Measurements from ENCODE around the gene TNFRSF19.

Gene TNFRSF19

DNA sequence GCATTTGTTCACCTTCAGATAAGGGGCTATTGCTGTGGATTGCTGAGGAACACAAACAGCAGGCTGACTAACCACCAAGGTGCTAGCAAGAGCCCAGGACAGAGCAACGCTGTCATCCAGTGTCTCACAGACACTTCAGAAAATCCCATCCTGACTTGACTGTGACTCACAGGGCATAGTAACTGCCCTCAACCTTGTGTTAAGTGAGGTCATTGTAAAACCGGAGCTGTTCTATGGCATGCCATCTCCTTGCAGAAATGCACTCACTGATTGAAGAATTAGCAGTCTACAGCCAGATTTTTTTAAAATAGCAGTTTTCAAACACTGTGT, 51.1 kb downstream of the TNFRSF19 start:
- TF ChIP-seq OSR1 (CRISPR knock-in tag; IDR thresholded peaks at IDR 0.05) (no peak), SNAI2 (CRISPR knock-in tag; IDR thresholded peaks at IDR 0.05) (no peak), ZNF8 (CRISPR knock-in tag; IDR thresholded peaks at IDR 0.05) (no peak), ZFP30 (CRISPR knock-in tag; IDR thresholded peaks at IDR 0.05) (no peak), ZC3H10 (CRISPR knock-in tag; IDR thresholded peaks at IDR 0.05) (no peak), ZNF565 (CRISPR knock-in tag; conservative IDR thresholded peaks at IDR 0.05; ENCODE audit: low read depth) (no peak), ARNTL (CRISPR knock-in tag; IDR thresholded peaks at IDR 0.05; ENCODE audit: borderline replicate concordance, low read depth) (no peak), ZFP3 (CRISPR knock-in tag; IDR thresholded peaks at IDR 0.05) (no peak), PPARA (CRISPR knock-in tag; IDR thresholded peaks at IDR 0.05; ENCODE audit: borderline replicate concordance) (no peak), TOX (CRISPR knock-in tag; IDR thresholded peaks at IDR 0.05; ENCODE audit: borderline replicate concordance) (no peak), ISL1 (CRISPR knock-in tag; IDR thresholded peaks at IDR 0.05) (no peak)
- TF ChIP-seq, protein P1, sequence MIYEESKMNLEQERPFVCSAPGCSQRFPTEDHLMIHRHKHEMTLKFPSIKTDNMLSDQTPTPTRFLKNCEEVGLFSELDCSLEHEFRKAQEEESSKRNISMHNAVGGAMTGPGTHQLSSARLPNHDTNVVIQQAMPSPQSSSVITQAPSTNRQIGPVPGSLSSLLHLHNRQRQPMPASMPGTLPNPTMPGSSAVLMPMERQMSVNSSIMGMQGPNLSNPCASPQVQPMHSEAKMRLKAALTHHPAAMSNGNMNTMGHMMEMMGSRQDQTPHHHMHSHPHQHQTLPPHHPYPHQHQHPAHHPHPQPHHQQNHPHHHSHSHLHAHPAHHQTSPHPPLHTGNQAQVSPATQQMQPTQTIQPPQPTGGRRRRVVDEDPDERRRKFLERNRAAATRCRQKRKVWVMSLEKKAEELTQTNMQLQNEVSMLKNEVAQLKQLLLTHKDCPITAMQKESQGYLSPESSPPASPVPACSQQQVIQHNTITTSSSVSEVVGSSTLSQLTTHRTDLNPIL (CRISPR knock-in tag; IDR thresholded peaks at IDR 0.05; ENCODE audit: low read depth): no peak
- TF ChIP-seq, protein P2, sequence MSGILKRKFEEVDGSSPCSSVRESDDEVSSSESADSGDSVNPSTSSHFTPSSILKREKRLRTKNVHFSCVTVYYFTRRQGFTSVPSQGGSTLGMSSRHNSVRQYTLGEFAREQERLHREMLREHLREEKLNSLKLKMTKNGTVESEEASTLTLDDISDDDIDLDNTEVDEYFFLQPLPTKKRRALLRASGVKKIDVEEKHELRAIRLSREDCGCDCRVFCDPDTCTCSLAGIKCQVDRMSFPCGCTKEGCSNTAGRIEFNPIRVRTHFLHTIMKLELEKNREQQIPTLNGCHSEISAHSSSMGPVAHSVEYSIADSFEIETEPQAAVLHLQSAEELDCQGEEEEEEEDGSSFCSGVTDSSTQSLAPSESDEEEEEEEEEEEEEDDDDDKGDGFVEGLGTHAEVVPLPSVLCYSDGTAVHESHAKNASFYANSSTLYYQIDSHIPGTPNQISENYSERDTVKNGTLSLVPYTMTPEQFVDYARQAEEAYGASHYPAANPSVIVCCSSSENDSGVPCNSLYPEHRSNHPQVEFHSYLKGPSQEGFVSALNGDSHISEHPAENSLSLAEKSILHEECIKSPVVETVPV (CRISPR knock-in tag; IDR thresholded peaks at IDR 0.05): no peak
- TF ChIP-seq, protein P3, sequence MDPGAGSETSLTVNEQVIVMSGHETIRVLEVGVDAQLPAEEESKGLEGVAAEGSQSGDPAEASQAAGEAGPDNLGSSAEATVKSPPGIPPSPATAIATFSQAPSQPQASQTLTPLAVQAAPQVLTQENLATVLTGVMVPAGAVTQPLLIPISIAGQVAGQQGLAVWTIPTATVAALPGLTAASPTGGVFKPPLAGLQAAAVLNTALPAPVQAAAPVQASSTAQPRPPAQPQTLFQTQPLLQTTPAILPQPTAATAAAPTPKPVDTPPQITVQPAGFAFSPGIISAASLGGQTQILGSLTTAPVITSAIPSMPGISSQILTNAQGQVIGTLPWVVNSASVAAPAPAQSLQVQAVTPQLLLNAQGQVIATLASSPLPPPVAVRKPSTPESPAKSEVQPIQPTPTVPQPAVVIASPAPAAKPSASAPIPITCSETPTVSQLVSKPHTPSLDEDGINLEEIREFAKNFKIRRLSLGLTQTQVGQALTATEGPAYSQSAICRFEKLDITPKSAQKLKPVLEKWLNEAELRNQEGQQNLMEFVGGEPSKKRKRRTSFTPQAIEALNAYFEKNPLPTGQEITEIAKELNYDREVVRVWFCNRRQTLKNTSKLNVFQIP (CRISPR knock-in tag; IDR thresholded peaks at IDR 0.05; ENCODE audit: borderline replicate concordance, low read depth): no peak
- TF ChIP-seq, protein P4, sequence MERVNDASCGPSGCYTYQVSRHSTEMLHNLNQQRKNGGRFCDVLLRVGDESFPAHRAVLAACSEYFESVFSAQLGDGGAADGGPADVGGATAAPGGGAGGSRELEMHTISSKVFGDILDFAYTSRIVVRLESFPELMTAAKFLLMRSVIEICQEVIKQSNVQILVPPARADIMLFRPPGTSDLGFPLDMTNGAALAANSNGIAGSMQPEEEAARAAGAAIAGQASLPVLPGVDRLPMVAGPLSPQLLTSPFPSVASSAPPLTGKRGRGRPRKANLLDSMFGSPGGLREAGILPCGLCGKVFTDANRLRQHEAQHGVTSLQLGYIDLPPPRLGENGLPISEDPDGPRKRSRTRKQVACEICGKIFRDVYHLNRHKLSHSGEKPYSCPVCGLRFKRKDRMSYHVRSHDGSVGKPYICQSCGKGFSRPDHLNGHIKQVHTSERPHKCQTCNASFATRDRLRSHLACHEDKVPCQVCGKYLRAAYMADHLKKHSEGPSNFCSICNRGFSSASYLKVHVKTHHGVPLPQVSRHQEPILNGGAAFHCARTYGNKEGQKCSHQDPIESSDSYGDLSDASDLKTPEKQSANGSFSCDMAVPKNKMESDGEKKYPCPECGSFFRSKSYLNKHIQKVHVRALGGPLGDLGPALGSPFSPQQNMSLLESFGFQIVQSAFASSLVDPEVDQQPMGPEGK (CRISPR knock-in tag; IDR thresholded peaks at IDR 0.05; ENCODE audit: borderline replicate concordance): no peak
- ATAC-seq: peak; percentile 86

DNA sequence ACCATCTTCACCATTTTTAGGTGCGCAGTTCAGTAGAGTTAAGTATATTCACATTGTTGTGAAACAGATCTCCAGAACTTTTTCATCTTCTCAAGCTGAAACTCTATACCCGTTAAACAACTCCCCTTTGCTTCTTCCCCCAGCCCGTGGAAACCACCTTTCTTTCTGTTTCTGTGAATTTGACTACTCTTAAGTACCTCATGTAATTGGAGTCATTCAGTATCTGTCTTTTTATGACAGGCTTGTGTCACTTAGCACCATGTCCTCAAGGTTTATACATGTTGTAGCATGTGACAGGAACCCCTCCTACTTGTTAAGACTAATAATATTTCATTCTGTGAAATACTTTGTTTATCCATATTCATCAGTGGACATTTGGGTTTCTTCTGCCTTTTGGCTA, 52.8 kb downstream of the TNFRSF19 start:
- no peak for ATAC-seq
- TF ChIP-seq, protein P2 (CRISPR knock-in tag; IDR thresholded peaks at IDR 0.05): no peak
- no peak for TF ChIP-seq RARB (CRISPR knock-in tag; IDR thresholded peaks at IDR 0.05)

DNA sequence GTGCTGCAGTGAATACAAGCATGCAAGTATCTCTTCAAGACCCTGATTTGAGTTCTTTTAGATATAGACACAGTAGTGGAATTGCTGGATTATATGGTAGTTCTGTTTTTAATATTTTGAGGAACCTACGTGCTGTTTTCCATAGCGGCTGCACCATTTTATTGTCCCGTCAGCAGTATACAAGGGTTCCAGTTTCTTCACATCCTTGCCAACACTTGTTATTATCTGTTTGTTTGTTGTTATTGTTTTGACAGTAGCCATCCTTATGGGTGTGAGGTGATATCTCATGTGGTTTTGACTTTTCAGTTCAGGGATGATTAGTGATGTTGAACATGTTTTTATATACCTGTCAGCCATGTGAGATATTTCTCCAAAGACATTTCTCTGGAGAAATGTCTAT, 53.2 kb downstream of the TNFRSF19 start:
- ATAC-seq: no peak
- no peak for TF ChIP-seq ZFP3 (CRISPR knock-in tag; IDR thresholded peaks at IDR 0.05)
- TF ChIP-seq GLIS3 (CRISPR knock-in tag; IDR thresholded peaks at IDR 0.05): no peak
- TF ChIP-seq, protein P5, sequence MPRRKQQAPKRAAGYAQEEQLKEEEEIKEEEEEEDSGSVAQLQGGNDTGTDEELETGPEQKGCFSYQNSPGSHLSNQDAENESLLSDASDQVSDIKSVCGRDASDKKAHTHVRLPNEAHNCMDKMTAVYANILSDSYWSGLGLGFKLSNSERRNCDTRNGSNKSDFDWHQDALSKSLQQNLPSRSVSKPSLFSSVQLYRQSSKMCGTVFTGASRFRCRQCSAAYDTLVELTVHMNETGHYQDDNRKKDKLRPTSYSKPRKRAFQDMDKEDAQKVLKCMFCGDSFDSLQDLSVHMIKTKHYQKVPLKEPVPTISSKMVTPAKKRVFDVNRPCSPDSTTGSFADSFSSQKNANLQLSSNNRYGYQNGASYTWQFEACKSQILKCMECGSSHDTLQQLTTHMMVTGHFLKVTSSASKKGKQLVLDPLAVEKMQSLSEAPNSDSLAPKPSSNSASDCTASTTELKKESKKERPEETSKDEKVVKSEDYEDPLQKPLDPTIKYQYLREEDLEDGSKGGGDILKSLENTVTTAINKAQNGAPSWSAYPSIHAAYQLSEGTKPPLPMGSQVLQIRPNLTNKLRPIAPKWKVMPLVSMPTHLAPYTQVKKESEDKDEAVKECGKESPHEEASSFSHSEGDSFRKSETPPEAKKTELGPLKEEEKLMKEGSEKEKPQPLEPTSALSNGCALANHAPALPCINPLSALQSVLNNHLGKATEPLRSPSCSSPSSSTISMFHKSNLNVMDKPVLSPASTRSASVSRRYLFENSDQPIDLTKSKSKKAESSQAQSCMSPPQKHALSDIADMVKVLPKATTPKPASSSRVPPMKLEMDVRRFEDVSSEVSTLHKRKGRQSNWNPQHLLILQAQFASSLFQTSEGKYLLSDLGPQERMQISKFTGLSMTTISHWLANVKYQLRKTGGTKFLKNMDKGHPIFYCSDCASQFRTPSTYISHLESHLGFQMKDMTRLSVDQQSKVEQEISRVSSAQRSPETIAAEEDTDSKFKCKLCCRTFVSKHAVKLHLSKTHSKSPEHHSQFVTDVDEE (CRISPR knock-in tag; IDR thresholded peaks at IDR 0.05): no peak
- no peak for TF ChIP-seq ZNF565 (CRISPR knock-in tag; conservative IDR thresholded peaks at IDR 0.05; ENCODE audit: low read depth)
- TF ChIP-seq TCF4 (CRISPR knock-in tag; IDR thresholded peaks at IDR 0.05; ENCODE audit: borderline replicate concordance): no peak
- TF ChIP-seq ZNF8 (CRISPR knock-in tag; IDR thresholded peaks at IDR 0.05): no peak
- no peak for TF ChIP-seq BACH2 (CRISPR knock-in tag; IDR thresholded peaks at IDR 0.05; ENCODE audit: borderline replicate concordance)
- no peak for TF ChIP-seq SNAI2 (CRISPR knock-in tag; IDR thresholded peaks at IDR 0.05)
- TF ChIP-seq, protein P4 (CRISPR knock-in tag; IDR thresholded peaks at IDR 0.05; ENCODE audit: borderline replicate concordance): no peak
